ENCODE results near the gene CACYBP. TPM values are rescaled to one million over a fixed set of nuclear protein-coding genes. Genes with fewer than 3 reads are reported as not detected.

Gene CACYBP
- total RNA-seq, 1 donor from 2014 or later = 95.0 TPM

- Histone ChIP-seq H3K9ac (ENCODE audit: low read length) (no peak overlapping the region), H3K4me1 (ENCODE audit: insufficient read depth, low read length) (no peaks in the 10 kb centered on the region), H3K36me3 (ENCODE audit: insufficient read depth, low read length) (no peaks in the 10 kb centered on the region), H2AFZ (ENCODE audit: low read depth, low read length) (no peak overlapping the region), H3K27me3 (ENCODE audit: insufficient read depth, low read length) (peaks cover 3% of the 10 kb centered on the region), H3K4me3 (ENCODE audit: insufficient read depth, low read depth, low read length) (no peak overlapping the region), H3K4me2 (ENCODE audit: low read length) (no peak overlapping the region), H3K9me3 (ENCODE audit: insufficient read depth, low read depth, low read length) (no peaks in the 10 kb centered on the region), H3K27ac (ENCODE audit: low read depth, low read length) (no peak overlapping the region), H3K79me2 (ENCODE audit: insufficient read depth, low read length) (no peaks in the 10 kb centered on the region), H4K20me1 (ENCODE audit: insufficient read depth, low read length) (no peaks in the 10 kb centered on the region)
- Mint-ChIP-seq H3K4me1 (ENCODE audit: low read depth, unreplicated experiment) (peaks cover 4% of the 10 kb centered on the region), H3K27ac (ENCODE audit: unreplicated experiment) (no peak overlapping the region), H3K36me3 (ENCODE audit: low read depth, unreplicated experiment) (no peaks in the 10 kb centered on the region), H3K9me3 (ENCODE audit: unreplicated experiment) (no peaks in the 10 kb centered on the region), H3K4me3 (ENCODE audit: unreplicated experiment) (no peak overlapping the region), H3K27me3 (ENCODE audit: low read depth, unreplicated experiment) (no peaks in the 10 kb centered on the region)
- no peak for TF ChIP-seq EZH2 (IDR thresholded peaks at IDR 0.05; ENCODE audit: insufficient read depth, low read length)
- TF ChIP-seq, protein P1, sequence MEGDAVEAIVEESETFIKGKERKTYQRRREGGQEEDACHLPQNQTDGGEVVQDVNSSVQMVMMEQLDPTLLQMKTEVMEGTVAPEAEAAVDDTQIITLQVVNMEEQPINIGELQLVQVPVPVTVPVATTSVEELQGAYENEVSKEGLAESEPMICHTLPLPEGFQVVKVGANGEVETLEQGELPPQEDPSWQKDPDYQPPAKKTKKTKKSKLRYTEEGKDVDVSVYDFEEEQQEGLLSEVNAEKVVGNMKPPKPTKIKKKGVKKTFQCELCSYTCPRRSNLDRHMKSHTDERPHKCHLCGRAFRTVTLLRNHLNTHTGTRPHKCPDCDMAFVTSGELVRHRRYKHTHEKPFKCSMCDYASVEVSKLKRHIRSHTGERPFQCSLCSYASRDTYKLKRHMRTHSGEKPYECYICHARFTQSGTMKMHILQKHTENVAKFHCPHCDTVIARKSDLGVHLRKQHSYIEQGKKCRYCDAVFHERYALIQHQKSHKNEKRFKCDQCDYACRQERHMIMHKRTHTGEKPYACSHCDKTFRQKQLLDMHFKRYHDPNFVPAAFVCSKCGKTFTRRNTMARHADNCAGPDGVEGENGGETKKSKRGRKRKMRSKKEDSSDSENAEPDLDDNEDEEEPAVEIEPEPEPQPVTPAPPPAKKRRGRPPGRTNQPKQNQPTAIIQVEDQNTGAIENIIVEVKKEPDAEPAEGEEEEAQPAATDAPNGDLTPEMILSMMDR (IDR thresholded peaks at IDR 0.05; ENCODE audit: insufficient read depth, low read depth, low read length) = no peak
- FAIRE-seq (no peak), DNase-seq (ENCODE audit: low read depth) (peak; percentile 25)
Measured at GRCh38 chr1:174958396-174958795, 41.4 kb upstream of the CACYBP start.

DNA sequence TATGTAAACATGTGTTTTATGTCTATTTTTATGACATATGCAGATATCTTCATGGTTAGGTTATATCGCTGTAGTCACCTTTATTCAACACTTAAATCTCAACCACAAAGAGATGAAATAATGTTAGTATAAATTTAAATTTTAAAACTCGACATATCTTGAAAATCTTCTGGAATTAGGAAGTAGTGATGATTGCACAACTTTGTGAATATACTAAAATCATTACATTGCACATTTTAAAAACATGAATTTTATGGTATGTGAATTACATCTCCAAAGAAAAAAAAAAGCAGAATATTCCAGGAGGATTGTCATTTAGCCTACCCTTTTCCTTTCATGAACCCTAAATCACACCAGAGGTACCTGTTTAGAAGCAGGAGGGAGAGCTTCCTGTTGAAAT, 39.4 kb upstream of the CACYBP start:
- H3K27me3 ChIP-seq (ENCODE audit: insufficient read depth, low read length) = peaks cover 14% of the 10 kb centered on the region
- Mint-ChIP-seq H3K36me3 (ENCODE audit: low read depth, unreplicated experiment) (no peaks in the 10 kb centered on the region), H3K4me3 (ENCODE audit: unreplicated experiment) (no peak overlapping the region), H3K9me3 (ENCODE audit: unreplicated experiment) (no peaks in the 10 kb centered on the region), H3K4me1 (ENCODE audit: low read depth, unreplicated experiment) (peaks cover 23% of the 10 kb centered on the region), H3K27ac (ENCODE audit: unreplicated experiment) (no peak overlapping the region), H3K27me3 (ENCODE audit: low read depth, unreplicated experiment) (no peaks in the 10 kb centered on the region)
- no peak for DNase-seq (ENCODE audit: low read depth)
- no peak overlapping the region for H3K27ac ChIP-seq (ENCODE audit: low read depth, low read length)
- TF ChIP-seq EZH2 (IDR thresholded peaks at IDR 0.05; ENCODE audit: insufficient read depth, low read length) = no peak
- TF ChIP-seq, protein P1 (IDR thresholded peaks at IDR 0.05; ENCODE audit: insufficient read depth, low read depth, low read length) = no peak
- H2AFZ ChIP-seq (ENCODE audit: low read depth, low read length) = no peak overlapping the region
- H3K36me3 ChIP-seq (ENCODE audit: insufficient read depth, low read length) = no peaks in the 10 kb centered on the region
- no peaks in the 10 kb centered on the region for H4K20me1 ChIP-seq (ENCODE audit: insufficient read depth, low read length)
- no peaks in the 10 kb centered on the region for H3K4me1 ChIP-seq (ENCODE audit: insufficient read depth, low read length)
- H3K9me3 ChIP-seq (ENCODE audit: insufficient read depth, low read depth, low read length) = no peaks in the 10 kb centered on the region
- FAIRE-seq = no peak
- no peak overlapping the region for H3K9ac ChIP-seq (ENCODE audit: low read length)
- no peak overlapping the region for H3K4me2 ChIP-seq (ENCODE audit: low read length)
- no peak overlapping the region for H3K4me3 ChIP-seq (ENCODE audit: insufficient read depth, low read depth, low read length)
- H3K79me2 ChIP-seq (ENCODE audit: insufficient read depth, low read length) = no peaks in the 10 kb centered on the region

DNA sequence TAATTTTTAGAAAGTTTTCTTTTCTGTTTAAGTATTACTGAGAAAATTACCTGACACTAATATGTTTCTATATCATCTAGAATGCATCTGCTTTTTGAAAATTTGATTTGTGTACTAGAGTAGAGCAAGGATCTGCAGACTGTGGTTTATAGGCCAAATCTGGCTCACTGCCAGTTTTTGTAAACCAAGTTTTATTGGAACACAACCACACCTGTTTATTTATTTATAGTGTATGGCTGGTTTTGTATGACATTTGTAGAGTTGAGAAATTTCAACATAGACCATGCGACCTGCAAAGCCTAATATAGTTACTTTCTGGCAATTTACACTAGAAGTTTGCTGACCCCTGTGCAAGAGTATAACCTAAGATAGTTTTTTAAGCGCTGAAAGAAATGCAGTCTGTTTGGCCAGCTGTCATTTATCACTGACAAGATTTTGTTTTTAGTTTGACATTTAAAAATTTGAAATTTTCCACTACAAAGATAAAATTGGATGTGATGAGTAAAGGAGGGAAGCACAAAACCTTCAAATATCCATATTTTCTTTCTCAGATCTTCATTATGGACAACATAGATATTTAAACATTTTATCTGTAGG, 36.1 kb upstream of the CACYBP start:
- H3K27me3 Mint-ChIP-seq (ENCODE audit: low read depth, unreplicated experiment) = no peaks in the 10 kb centered on the region
- H4K20me1 ChIP-seq (ENCODE audit: insufficient read depth, low read length) = no peaks in the 10 kb centered on the region
- no peaks in the 10 kb centered on the region for H3K9me3 ChIP-seq (ENCODE audit: insufficient read depth, low read depth, low read length)
- H3K9me3 Mint-ChIP-seq (ENCODE audit: unreplicated experiment) = no peaks in the 10 kb centered on the region
- no peak overlapping the region for H3K4me2 ChIP-seq (ENCODE audit: low read length)
- H3K4me3 ChIP-seq (ENCODE audit: insufficient read depth, low read depth, low read length) = no peak overlapping the region
- H3K27ac ChIP-seq (ENCODE audit: low read depth, low read length) = no peak overlapping the region
- no peak overlapping the region for H2AFZ ChIP-seq (ENCODE audit: low read depth, low read length)
- peaks cover 46% of the 10 kb centered on the region for H3K4me1 Mint-ChIP-seq (ENCODE audit: low read depth, unreplicated experiment)
- H3K27me3 ChIP-seq (ENCODE audit: insufficient read depth, low read length) = peaks cover 26% of the 10 kb centered on the region
- H3K36me3 Mint-ChIP-seq (ENCODE audit: low read depth, unreplicated experiment) = no peaks in the 10 kb centered on the region
- no peaks in the 10 kb centered on the region for H3K36me3 ChIP-seq (ENCODE audit: insufficient read depth, low read length)
- no peak overlapping the region for H3K9ac ChIP-seq (ENCODE audit: low read length)
- FAIRE-seq (no peak), DNase-seq (ENCODE audit: low read depth) (no peak)
- H3K27ac Mint-ChIP-seq (ENCODE audit: unreplicated experiment) = no peak overlapping the region
- H3K4me1 ChIP-seq (ENCODE audit: insufficient read depth, low read length) = peaks cover 9% of the 10 kb centered on the region
- no peaks in the 10 kb centered on the region for H3K79me2 ChIP-seq (ENCODE audit: insufficient read depth, low read length)
- H3K4me3 Mint-ChIP-seq (ENCODE audit: unreplicated experiment) = no peak overlapping the region
- no peak for TF ChIP-seq EZH2 (IDR thresholded peaks at IDR 0.05; ENCODE audit: insufficient read depth, low read length)
- TF ChIP-seq, protein P1 (IDR thresholded peaks at IDR 0.05; ENCODE audit: insufficient read depth, low read depth, low read length) = no peak

Data from astrocyte (in vitro differentiated cells and primary cell).